Liver (tissue), 9 donors: ENCODE data around the gene CBX6. TPM values are rescaled to one million over a fixed set of nuclear protein-coding genes. Genes with fewer than 3 reads are reported as not detected.
"Not testable (repeated sequence)": the region's sequence is repeated elsewhere in the genome, so short reads cannot be mapped to it uniquely, and the experiment has no call there.

ENCODE experiments used
- DNase-seq: peaks from one replicate; pipeline ENCODE4 v3.0.0-alpha.2; 2017; ENCODE audit warnings: low spot score
- H3K27ac ChIP-seq, 2 donors: one replicate each; pipeline ENCODE4 v1.7.0; 2013; ENCODE audit warnings: inconsistent platforms in 2 of 2, low read length in 2 of 2, control low read depth in 1 of 2, low read depth in 1 of 2, mild to moderate bottlenecking in 1 of 2
- H3K27me3 ChIP-seq, 4 donors: one replicate each; pipeline versions ENCODE4 v1.6.1 to v1.7.0; 2013; ENCODE audit warnings: low read length in 3 of 4, inconsistent platforms in 1 of 4, mild to moderate bottlenecking in 1 of 4, moderate library complexity in 1 of 4; ENCODE audit not compliant: control insufficient read depth in 4 of 4, insufficient read depth in 4 of 4
- H3K36me3 ChIP-seq, 4 donors: one replicate each; pipeline versions ENCODE4 v1.6.1 to v1.7.0; 2013; ENCODE audit warnings: low read length in 3 of 4, mild to moderate bottlenecking in 3 of 4, low read depth in 1 of 4, moderate library complexity in 1 of 4; ENCODE audit not compliant: control insufficient read depth in 4 of 4, insufficient read depth in 3 of 4
- H3K4me1 ChIP-seq, 4 donors: one replicate each; pipeline versions ENCODE4 v1.6.1 to v1.7.0; 2013; ENCODE audit warnings: low read length in 3 of 4, mild to moderate bottlenecking in 3 of 4, moderate library complexity in 1 of 4; ENCODE audit not compliant: control insufficient read depth in 4 of 4, insufficient read depth in 4 of 4
- H3K4me3 ChIP-seq, 3 donors: one replicate each; pipeline versions ENCODE4 v1.6.1 to v1.7.0; 2013; ENCODE audit warnings: low read length in 3 of 3, control low read depth in 1 of 3, low read depth in 1 of 3, mild to moderate bottlenecking in 1 of 3
- H3K9ac ChIP-seq, 2 donors: one replicate each; pipeline ENCODE4 v1.7.0; 2013; ENCODE audit warnings: low read length in 2 of 2, mild to moderate bottlenecking in 2 of 2, moderate library complexity in 2 of 2, control low read depth in 1 of 2, low read depth in 1 of 2
- H3K9me3 ChIP-seq, 4 donors: one replicate each; pipeline versions ENCODE4 v1.6.1 to v1.7.0; 2013; ENCODE audit warnings: low read length in 3 of 4; ENCODE audit not compliant: control insufficient read depth in 4 of 4
- CTCF ChIP-seq: fragments of 150-350 bp; IDR thresholded peaks from 2 replicates; pipeline ENCODE4 v1.5.1; 2017; ENCODE audit warnings: improper control_type of control experiment, low read depth, low read length; ENCODE audit not compliant: missing input control
- FOXA1 ChIP-seq: IDR thresholded peaks from 2 replicates; pipeline ENCODE4 v1.6.1; 2016; ENCODE audit warnings: antibody characterized with exemption
- FOXA2 ChIP-seq: IDR thresholded peaks from 2 replicates; pipeline ENCODE4 v1.6.1; 2016; ENCODE audit warnings: antibody characterized with exemption
- GABPA ChIP-seq, 2 donors: IDR thresholded peaks in 1 of 2; conservative IDR thresholded peaks in 1 of 2; 2 replicates each; pipeline ENCODE4 v1.6.1; 2016; ENCODE audit warnings: antibody characterized with exemption in 2 of 2, mild to moderate bottlenecking in 1 of 2, moderate library complexity in 1 of 2
- HNF4A ChIP-seq, 2 donors: conservative IDR thresholded peaks; 2 replicates each; pipeline ENCODE4 v1.6.1; 2016; ENCODE audit warnings: antibody characterized with exemption in 2 of 2, mild to moderate bottlenecking in 2 of 2
- HNF4G ChIP-seq: IDR thresholded peaks from 2 replicates; pipeline ENCODE4 v1.6.1; 2016; ENCODE audit warnings: antibody characterized with exemption
- JUND ChIP-seq, 2 donors: IDR thresholded peaks; 2 replicates each; pipeline ENCODE4 v1.6.1; 2016; ENCODE audit warnings: antibody characterized with exemption in 2 of 2
- RAD21 ChIP-seq, 2 donors: IDR thresholded peaks; 2 replicates each; pipeline ENCODE4 v1.6.1; 2016; ENCODE audit warnings: antibody characterized with exemption in 2 of 2, mild to moderate bottlenecking in 2 of 2
- REST ChIP-seq: IDR thresholded peaks from 2 replicates; pipeline ENCODE4 v1.6.1; 2016; ENCODE audit warnings: antibody characterized with exemption, mild to moderate bottlenecking
- RXRA ChIP-seq, 2 donors: IDR thresholded peaks; 2 replicates each; pipeline ENCODE4 v1.6.1; 2017 to 2018; ENCODE audit warnings: antibody characterized with exemption in 2 of 2, mild to moderate bottlenecking in 1 of 2
- SP1 ChIP-seq: IDR thresholded peaks from 2 replicates; pipeline ENCODE4 v1.6.1; 2018; ENCODE audit warnings: antibody characterized with exemption, mild to moderate bottlenecking
- TAF1 ChIP-seq: conservative IDR thresholded peaks from 2 replicates; pipeline ENCODE4 v1.6.1; 2016; ENCODE audit warnings: antibody characterized with exemption, mild to moderate bottlenecking
- YY1 ChIP-seq: IDR thresholded peaks from 2 replicates; pipeline ENCODE4 v1.6.1; 2016; ENCODE audit warnings: antibody characterized with exemption, mild to moderate bottlenecking
- WGBS: extraction: QIAGEN DNeasy Blood & Tissue Kit; methylation state at CpG from one replicate; pipeline ENCODE4 v1.1.7; 2013; 5-methylcytosine and 5-hydroxymethylcytosine counted together
- polyA plus RNA-seq, 2 donors: library from polyadenylated mRNA; stranded (reverse) in 1 of 2; unstranded in 1 of 2; fragments of 200-250 nt in 1 of 2; fragments of >200 nt in 1 of 2; fragmentation: Nextera tagmentation in 1 of 2; extraction: Ambion mirVana in 1 of 2; gene quantifications; one replicate each; pipeline versions ENCODE4 v1.2.1 to v1.2.3, GENCODE V29; 2013 to 2015
- total RNA-seq, 2 donors: library from RNA; depleted of rRNA; stranded (reverse); fragments of >200 nt; gene quantifications; one replicate each; pipeline ENCODE4 v1.2.3, GENCODE V29; 2014
- TF ChIP-seq, protein P1 (sequence below): IDR thresholded peaks from 2 replicates; pipeline ENCODE4 v1.6.1; 2016; ENCODE audit warnings: antibody characterized with exemption
- TF ChIP-seq, protein P2 (sequence below): IDR thresholded peaks from 2 replicates; pipeline ENCODE4 v1.6.1; 2016; ENCODE audit warnings: antibody characterized with exemption
- TF ChIP-seq, protein P3 (sequence below): IDR thresholded peaks from 2 replicates; pipeline ENCODE4 v1.6.1; 2016; ENCODE audit warnings: antibody characterized with exemption
- donor health status: healthy.
- donor health status: healthy.
- donor health status: healthy.
- donor health status: healthy.
- donor health status: healthy.

Gene CBX6
- total and polyA plus RNA-seq, 4 donors: 7.3 to 11.0 (median 10.2) TPM

GRCh38 chr22:38858492-38858891, 13.5 kb downstream of the CBX6 start:
- no peak for DNase-seq
- WGBS: 79% methylated on average over 9 of the region's 9 CpGs
- TF ChIP-seq, protein P1, sequence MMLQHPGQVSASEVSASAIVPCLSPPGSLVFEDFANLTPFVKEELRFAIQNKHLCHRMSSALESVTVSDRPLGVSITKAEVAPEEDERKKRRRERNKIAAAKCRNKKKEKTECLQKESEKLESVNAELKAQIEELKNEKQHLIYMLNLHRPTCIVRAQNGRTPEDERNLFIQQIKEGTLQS: no peak
- TF ChIP-seq SP1: no peak
- TF ChIP-seq FOXA1: no peak
- TF ChIP-seq TAF1: no peak
- no peak for TF ChIP-seq GABPA (IDR thresholded peaks at IDR 0.05 in 1 of 2, conservative IDR thresholded peaks at IDR 0.05 in 1 of 2)
- TF ChIP-seq, protein P2, sequence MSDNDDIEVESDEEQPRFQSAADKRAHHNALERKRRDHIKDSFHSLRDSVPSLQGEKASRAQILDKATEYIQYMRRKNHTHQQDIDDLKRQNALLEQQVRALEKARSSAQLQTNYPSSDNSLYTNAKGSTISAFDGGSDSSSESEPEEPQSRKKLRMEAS: no peak
- TF ChIP-seq, protein P3, sequence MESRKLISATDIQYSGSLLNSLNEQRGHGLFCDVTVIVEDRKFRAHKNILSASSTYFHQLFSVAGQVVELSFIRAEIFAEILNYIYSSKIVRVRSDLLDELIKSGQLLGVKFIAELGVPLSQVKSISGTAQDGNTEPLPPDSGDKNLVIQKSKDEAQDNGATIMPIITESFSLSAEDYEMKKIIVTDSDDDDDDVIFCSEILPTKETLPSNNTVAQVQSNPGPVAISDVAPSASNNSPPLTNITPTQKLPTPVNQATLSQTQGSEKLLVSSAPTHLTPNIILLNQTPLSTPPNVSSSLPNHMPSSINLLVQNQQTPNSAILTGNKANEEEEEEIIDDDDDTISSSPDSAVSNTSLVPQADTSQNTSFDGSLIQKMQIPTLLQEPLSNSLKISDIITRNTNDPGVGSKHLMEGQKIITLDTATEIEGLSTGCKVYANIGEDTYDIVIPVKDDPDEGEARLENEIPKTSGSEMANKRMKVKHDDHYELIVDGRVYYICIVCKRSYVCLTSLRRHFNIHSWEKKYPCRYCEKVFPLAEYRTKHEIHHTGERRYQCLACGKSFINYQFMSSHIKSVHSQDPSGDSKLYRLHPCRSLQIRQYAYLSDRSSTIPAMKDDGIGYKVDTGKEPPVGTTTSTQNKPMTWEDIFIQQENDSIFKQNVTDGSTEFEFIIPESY: no peak
- no peak for TF ChIP-seq FOXA2
- TF ChIP-seq JUND (IDR thresholded peaks at IDR 0.05): no peak
- H3K9me3 ChIP-seq: no peaks in the 10 kb centered on the region
- no peak overlapping the region for H3K9ac ChIP-seq
- no peaks in the 10 kb centered on the region for H3K36me3 ChIP-seq
- no peaks in the 10 kb centered on the region for H3K4me1 ChIP-seq
- no peak overlapping the region for H3K4me3 ChIP-seq
- H3K27ac ChIP-seq: no peak overlapping the region
- H3K27me3 ChIP-seq: no peaks in the 10 kb centered on the region

- H3K9me3 ChIP-seq, H3K4me3 ChIP-seq, DNase-seq, H3K9ac ChIP-seq, H3K27ac ChIP-seq, H3K27me3 ChIP-seq, H3K4me1 ChIP-seq, H3K36me3 ChIP-seq: not testable (repeated sequence)
- 84% methylated on average over 7 of the region's 7 CpGs for whole genome bisulfite sequencing
These were observed 17.5 kb downstream of the CBX6 start for GRCh38 chr22:38854476-38854875.

GRCh38 chr22:38853883-38854282, 18.1 kb downstream of the CBX6 start:
- DNase-seq, H3K36me3 ChIP-seq, H3K9me3 ChIP-seq, H3K9ac ChIP-seq, H3K4me1 ChIP-seq, H3K4me3 ChIP-seq, H3K27me3 ChIP-seq, H3K27ac ChIP-seq: not testable (repeated sequence)
- WGBS: 72% methylated on average over 5 of the region's 5 CpGs

DNA sequence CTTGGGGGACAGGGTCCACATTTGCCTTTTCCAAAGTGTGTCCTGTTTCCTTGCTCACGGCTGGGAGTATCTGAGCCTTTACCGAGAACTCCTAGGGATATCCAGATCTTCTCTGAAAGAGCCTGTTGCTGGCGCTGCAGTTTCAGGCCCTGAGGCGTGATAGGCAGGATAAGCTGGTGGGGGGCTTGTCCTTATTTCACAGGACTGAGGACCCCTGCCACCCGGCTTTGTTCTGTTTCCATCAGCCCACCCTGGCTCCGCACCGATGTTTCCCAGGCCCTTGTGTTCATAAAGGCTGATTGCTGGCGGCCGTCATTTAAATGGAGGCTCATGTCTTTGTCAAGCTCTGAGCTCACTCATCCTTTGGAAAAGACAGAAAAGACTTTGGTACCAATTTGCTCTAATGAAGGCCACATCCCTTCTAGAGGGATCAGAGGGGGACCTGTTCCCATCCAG, 18.8 kb downstream of the CBX6 start:
- peaks cover 0 to 3% (median 1%) of the 10 kb centered on the region in 4 donors for H3K27me3 ChIP-seq
- no peaks in the 10 kb centered on the region for H3K9me3 ChIP-seq
- no peak for DNase-seq

More for the DNA sequence above, 18.8 kb downstream of the CBX6 start:
- Histone ChIP-seq H3K4me1 (no peaks in the 10 kb centered on the region), H3K9ac (no peak overlapping the region), H3K36me3 (no peaks in the 10 kb centered on the region), H3K4me3 (no peak overlapping the region), H3K27ac (no peak overlapping the region)
- 65% methylated on average over 9 of the region's 9 CpGs for WGBS
- TF ChIP-seq CTCF (no peak), RXRA (IDR thresholded peaks at IDR 0.05) (no peak), REST (no peak), HNF4A (conservative IDR thresholded peaks at IDR 0.05) (no peak), FOXA2 (no peak), JUND (IDR thresholded peaks at IDR 0.05) (no peak), HNF4G (no peak), RAD21 (IDR thresholded peaks at IDR 0.05) (no peak), GABPA (IDR thresholded peaks at IDR 0.05 in 1 of 2, conservative IDR thresholded peaks at IDR 0.05 in 1 of 2) (no peak), FOXA1 (no peak), SP1 (no peak), YY1 (no peak)
- TF ChIP-seq, protein P1: no peak
